Central memory CD8-positive, alpha-beta T cell (primary cell): ENCODE measurements around the gene JAZF1.

Experiments
- ATAC-seq: fragments of 150-1000 bp; cut with Tn5 transposase; replicated peaks from 2 replicates; pipeline ENCODE4 v1.10.0; 2022; ENCODE audit warnings: mild to moderate bottlenecking, moderate FRiP score, moderate number of reproducible peaks; ENCODE audit not compliant: poor library complexity, severe bottlenecking; ENCODE audit errors: extremely low read depth
- DNase-seq, 2 donors: peaks; one replicate each; pipeline ENCODE4 v3.0.0; 2021; ENCODE audit warnings: low spot score in 2 of 2
- H3K27ac Mint-ChIP-seq: one replicate; pipeline ENCODE4 v1.8.0; 2022; ENCODE audit warnings: low read depth, mild to moderate bottlenecking, moderate library complexity, mixed read lengths
- H3K27me3 Mint-ChIP-seq: one replicate; pipeline ENCODE4 v1.8.0; 2022; ENCODE audit warnings: mixed read lengths
- H3K36me3 Mint-ChIP-seq: one replicate; pipeline ENCODE4 v1.8.0; 2022; ENCODE audit warnings: mild to moderate bottlenecking, moderate library complexity, mixed read lengths; ENCODE audit not compliant: insufficient read depth
- H3K4me1 Mint-ChIP-seq: one replicate; pipeline ENCODE4 v1.8.0; 2022; ENCODE audit warnings: mixed read lengths
- H3K4me3 Mint-ChIP-seq: one replicate; pipeline ENCODE4 v1.8.0; 2022; ENCODE audit warnings: mild to moderate bottlenecking, moderate library complexity, mixed read lengths
- H3K9me3 Mint-ChIP-seq: one replicate; pipeline ENCODE4 v1.8.0; 2022; ENCODE audit warnings: mixed read lengths

The JAZF1 gene

DNA sequence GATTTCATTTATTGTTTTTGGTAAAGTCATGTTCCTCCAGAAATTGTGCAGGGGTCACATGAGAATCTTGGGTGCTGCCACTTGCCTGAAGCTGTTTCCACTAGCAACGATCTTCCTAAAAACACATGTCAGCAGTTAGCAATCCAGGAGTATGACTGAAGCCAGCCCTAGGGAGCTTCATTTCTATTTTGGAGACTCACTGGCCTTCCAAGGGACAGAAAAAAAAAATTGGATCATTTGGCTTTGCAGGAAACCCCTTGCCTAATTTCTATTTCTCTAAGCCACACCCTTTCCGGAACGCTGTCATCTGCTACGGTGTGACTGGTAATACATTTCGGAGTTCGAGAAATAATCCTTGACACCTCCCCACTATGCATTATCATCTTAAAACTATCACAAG, 236.0 kb downstream of the JAZF1 start:
- ATAC-seq (no peak), DNase-seq (no peak)
- H3K27me3 Mint-ChIP-seq: no peaks in the 10 kb centered on the region
- H3K27ac Mint-ChIP-seq: no peak overlapping the region
- peaks cover 8% of the 10 kb centered on the region for H3K36me3 Mint-ChIP-seq
- no peak overlapping the region for H3K4me3 Mint-ChIP-seq
- peaks cover 6% of the 10 kb centered on the region for H3K4me1 Mint-ChIP-seq
- no peaks in the 10 kb centered on the region for H3K9me3 Mint-ChIP-seq

DNA sequence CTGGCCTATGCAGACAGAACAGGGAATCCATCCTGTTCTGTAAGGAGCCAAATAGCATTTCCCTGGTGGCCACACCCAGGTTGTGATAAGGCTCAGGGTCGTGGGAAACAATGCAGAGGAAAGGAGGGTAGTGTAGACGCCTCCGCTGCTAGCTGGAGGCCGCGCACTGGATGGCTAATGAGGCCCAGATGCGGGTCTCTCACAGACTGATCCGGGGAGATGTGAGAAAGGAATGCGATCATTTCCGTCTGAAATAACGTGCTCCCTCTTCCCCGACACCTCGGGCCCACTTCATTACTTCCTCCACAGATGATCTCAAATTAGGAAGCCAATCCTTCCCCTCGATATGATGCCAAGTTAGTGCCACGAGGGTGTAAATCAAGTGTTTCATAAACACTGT, 237.4 kb downstream of the JAZF1 start:
- Mint-ChIP-seq H3K4me3 (no peak overlapping the region), H3K9me3 (no peaks in the 10 kb centered on the region), H3K27me3 (no peaks in the 10 kb centered on the region), H3K27ac (no peak overlapping the region), H3K36me3 (peaks cover 5% of the 10 kb centered on the region), H3K4me1 (peaks cover 7% of the 10 kb centered on the region)
- DNase-seq (no peak), ATAC-seq (no peak)

DNA sequence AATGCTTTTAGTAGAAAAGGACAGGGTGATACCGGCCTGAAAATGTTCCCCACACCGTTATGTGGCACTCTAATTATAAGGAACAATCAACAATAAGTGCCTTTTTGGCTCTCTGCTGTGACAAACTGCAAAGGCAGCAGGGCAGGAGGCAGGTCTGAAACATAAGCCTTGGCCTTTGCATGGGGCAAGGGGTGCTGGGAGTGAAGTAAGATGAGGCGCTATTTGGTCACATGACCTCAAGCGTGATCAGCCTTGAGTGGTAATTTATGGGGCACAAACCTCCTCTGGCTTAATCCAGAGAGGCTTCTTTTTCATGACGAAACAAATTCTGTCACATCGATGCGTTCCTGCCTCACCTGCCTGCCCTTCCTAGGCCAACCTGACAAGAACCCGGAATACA, 237.9 kb downstream of the JAZF1 start:
- ATAC-seq (no peak), DNase-seq (no peak)
- no peaks in the 10 kb centered on the region for H3K27me3 Mint-ChIP-seq
- no peak overlapping the region for H3K4me3 Mint-ChIP-seq
- peaks cover 9% of the 10 kb centered on the region for H3K4me1 Mint-ChIP-seq
- peaks cover 5% of the 10 kb centered on the region for H3K36me3 Mint-ChIP-seq
- no peaks in the 10 kb centered on the region for H3K9me3 Mint-ChIP-seq
- H3K27ac Mint-ChIP-seq: no peak overlapping the region

- no peaks in the 10 kb centered on the region for H3K9me3 Mint-ChIP-seq
- DNase-seq: no peak
- H3K27me3 Mint-ChIP-seq: no peaks in the 10 kb centered on the region
- ATAC-seq: no peak
- no peak overlapping the region for H3K4me3 Mint-ChIP-seq
- H3K36me3 Mint-ChIP-seq: peaks cover 5% of the 10 kb centered on the region
- no peak overlapping the region for H3K27ac Mint-ChIP-seq
- peaks cover 11% of the 10 kb centered on the region for H3K4me1 Mint-ChIP-seq
These were observed 239.1 kb downstream of the JAZF1 start for GRCh38 chr7:27941522-27941921.

DNA sequence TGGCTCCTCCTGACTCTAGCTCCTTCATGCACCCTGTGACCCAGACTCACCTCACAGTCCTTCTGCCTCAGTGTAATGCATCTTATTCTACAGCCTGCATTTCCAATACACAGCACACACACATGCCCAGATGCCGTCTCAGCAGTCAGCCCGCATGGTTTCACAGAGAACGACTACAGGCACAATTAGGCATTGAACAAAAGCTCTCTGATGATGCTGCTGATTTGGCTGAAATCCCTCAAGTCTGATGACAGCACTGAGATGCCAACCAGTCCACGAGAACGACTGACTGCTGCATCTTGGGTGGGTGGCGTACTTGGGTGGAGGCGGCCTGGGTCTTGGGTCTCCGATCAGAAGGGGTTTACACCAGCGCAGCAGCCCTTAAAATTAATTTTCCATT, 240.3 kb downstream of the JAZF1 start:
- H3K4me3 Mint-ChIP-seq: no peak overlapping the region
- H3K9me3 Mint-ChIP-seq: no peaks in the 10 kb centered on the region
- H3K4me1 Mint-ChIP-seq: peaks cover 17% of the 10 kb centered on the region
- ATAC-seq (no peak), DNase-seq (no peak)
- H3K27me3 Mint-ChIP-seq: no peaks in the 10 kb centered on the region
- peaks cover 5% of the 10 kb centered on the region for H3K36me3 Mint-ChIP-seq
- H3K27ac Mint-ChIP-seq: no peak overlapping the region

GRCh38 chr7:27939893-27940292, 240.7 kb downstream of the JAZF1 start:
- H3K9me3 Mint-ChIP-seq: no peaks in the 10 kb centered on the region
- peaks cover 21% of the 10 kb centered on the region for H3K4me1 Mint-ChIP-seq
- ATAC-seq (no peak), DNase-seq (no peak)
- no peak overlapping the region for H3K4me3 Mint-ChIP-seq
- H3K27ac Mint-ChIP-seq: no peak overlapping the region
- H3K36me3 Mint-ChIP-seq: peaks cover 5% of the 10 kb centered on the region
- no peaks in the 10 kb centered on the region for H3K27me3 Mint-ChIP-seq

- no peak for ATAC-seq
- H3K4me3 Mint-ChIP-seq: no peak overlapping the region
- DNase-seq: no peak
- H3K36me3 Mint-ChIP-seq: peaks cover 1% of the 10 kb centered on the region
- H3K27ac Mint-ChIP-seq: peak overlapping the region; percentile 14
- H3K4me1 Mint-ChIP-seq: peaks cover 26% of the 10 kb centered on the region
- no peaks in the 10 kb centered on the region for H3K9me3 Mint-ChIP-seq
- H3K27me3 Mint-ChIP-seq: no peaks in the 10 kb centered on the region
These were observed 243.9 kb downstream of the JAZF1 start for GRCh38 chr7:27936768-27937102.

GRCh38 chr7:27936047-27936767, 244.4 kb downstream of the JAZF1 start:
- Mint-ChIP-seq H3K4me3 (no peak overlapping the region), H3K27me3 (no peaks in the 10 kb centered on the region), H3K4me1 (peaks cover 26% of the 10 kb centered on the region), H3K9me3 (no peaks in the 10 kb centered on the region), H3K36me3 (peaks cover 1% of the 10 kb centered on the region), H3K27ac (peak overlapping the region; percentile 14)
- no peak for ATAC-seq
- no peak for DNase-seq

DNA sequence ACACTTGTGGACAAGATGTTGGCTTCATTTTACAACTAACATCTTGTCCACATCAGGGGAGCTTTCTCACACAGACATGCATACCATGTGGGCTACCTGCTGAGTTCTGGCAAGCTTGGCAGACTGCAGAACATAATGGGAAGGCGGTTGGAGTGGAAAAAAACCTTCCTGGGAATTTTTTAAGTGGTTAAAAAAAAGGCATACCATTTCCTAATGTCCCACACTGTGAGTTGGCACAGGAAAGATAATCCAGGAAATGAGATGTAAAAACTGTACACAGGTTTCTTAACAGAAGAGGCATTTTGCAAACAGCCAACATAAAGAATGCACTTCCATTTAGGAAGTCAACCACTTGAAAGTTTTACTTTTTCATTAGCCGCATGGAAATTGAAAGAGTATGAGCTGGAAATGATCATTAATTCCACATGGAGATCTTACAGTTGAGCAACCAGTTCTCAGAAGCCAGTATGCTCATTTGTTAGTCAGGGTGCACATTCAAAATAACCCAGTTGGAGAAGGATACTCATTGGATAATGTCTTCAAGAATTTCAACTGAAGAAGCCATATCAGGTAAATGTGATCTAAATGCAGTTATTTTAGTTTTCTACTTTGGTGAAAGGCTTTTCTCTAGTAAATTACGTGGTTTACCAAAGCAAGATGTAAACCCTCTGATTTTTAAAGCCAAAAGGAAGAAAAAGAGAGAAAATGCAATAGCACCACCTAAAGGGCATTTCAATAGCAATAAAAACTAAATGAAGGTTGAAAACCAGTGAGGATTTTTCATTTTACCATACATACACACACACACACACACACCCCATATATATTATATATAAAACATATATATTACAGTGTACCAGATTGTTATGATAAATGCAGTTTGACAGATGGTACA, 246.7 kb downstream of the JAZF1 start:
- Mint-ChIP-seq H3K27me3 (no peaks in the 10 kb centered on the region), H3K4me1 (peaks cover 26% of the 10 kb centered on the region), H3K9me3 (no peaks in the 10 kb centered on the region), H3K36me3 (no peaks in the 10 kb centered on the region), H3K27ac (no peak overlapping the region), H3K4me3 (no peak overlapping the region)
- DNase-seq: no peak
- no peak for ATAC-seq

DNA sequence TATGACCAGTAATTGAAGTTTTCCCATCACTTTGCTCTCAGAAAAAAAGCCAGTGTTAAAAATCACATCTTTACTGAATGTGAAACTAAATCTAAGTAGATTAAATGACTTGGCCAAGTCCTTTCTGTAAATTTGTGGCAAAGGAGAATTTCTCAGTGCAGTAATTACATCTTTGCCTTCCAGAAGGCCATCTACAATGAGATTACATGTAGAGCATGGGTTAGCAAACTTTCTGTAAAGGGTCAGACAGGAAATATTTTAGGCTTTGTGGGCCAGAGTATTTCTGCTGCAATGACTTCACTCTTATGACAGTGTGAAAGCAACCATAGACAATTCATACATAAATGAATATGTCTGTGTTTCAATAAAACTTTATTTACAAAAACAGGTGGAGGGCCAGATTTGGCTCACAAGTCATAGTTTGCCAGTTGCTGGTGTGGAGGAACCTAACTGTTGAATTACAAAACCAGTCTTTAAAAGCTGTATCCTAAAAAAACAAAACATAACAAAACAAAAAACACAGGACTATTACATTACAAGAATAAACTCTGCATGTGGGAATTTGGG, 249.6 kb downstream of the JAZF1 start:
- H3K4me3 Mint-ChIP-seq: no peak overlapping the region
- no peaks in the 10 kb centered on the region for H3K36me3 Mint-ChIP-seq
- H3K27ac Mint-ChIP-seq: no peak overlapping the region
- no peaks in the 10 kb centered on the region for H3K27me3 Mint-ChIP-seq
- peaks cover 15% of the 10 kb centered on the region for H3K4me1 Mint-ChIP-seq
- ATAC-seq: no peak
- no peaks in the 10 kb centered on the region for H3K9me3 Mint-ChIP-seq
- DNase-seq: no peak

DNA sequence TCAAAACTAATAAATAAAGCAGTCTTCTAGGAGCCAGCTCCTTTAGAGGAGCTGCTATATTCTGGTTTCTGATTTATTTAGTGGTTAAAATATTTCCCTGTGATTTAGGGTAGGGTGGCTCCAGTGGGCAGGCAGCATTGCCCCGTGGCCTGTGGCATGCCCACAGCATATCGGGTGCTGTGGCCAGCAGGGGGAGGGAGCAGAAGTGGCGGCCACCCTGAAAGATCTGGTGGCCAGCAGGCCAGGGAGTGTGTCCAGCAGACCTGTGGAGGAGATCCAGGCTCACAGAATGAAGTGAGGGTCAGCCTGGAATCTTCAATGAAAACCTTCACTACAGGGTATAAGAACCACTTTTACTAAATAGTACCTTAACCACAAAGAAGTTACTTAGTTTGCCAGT, 251.5 kb downstream of the JAZF1 start:
- ATAC-seq: no peak
- peaks cover 4% of the 10 kb centered on the region for H3K4me1 Mint-ChIP-seq
- peaks cover 2% of the 10 kb centered on the region for H3K36me3 Mint-ChIP-seq

GRCh38 chr7:27928001-27928400, 252.6 kb downstream of the JAZF1 start:
- peaks cover 10% of the 10 kb centered on the region for H3K4me1 Mint-ChIP-seq
- no peak overlapping the region for H3K27ac Mint-ChIP-seq
- H3K4me3 Mint-ChIP-seq: no peak overlapping the region
- no peak for ATAC-seq
- H3K9me3 Mint-ChIP-seq: no peaks in the 10 kb centered on the region
- H3K36me3 Mint-ChIP-seq: peaks cover 3% of the 10 kb centered on the region
- no peak for DNase-seq
- no peaks in the 10 kb centered on the region for H3K27me3 Mint-ChIP-seq

More for the DNA sequence above, 251.5 kb downstream of the JAZF1 start:
- no peak for DNase-seq
- Mint-ChIP-seq H3K4me3 (no peak overlapping the region), H3K27me3 (no peaks in the 10 kb centered on the region), H3K9me3 (no peaks in the 10 kb centered on the region), H3K27ac (no peak overlapping the region)
